K562 (cell line): Measurements from ENCODE around the gene ERC2. TPM values are rescaled to one million over a fixed set of nuclear protein-coding genes. Genes with fewer than 3 reads are reported as not detected.

Experiments
- ATAC-seq: fragments of 200-7000 bp; cut with Tn5 transposase; 3 replicates; pipeline ENCODE4 v1.9.1; 2020; ENCODE audit warnings: moderate library complexity
- BruUV-seq: library from RNA; stranded (reverse); fragments of 400-500 nt; replicated peaks from 2 replicates; lab custom pipeline; 2021; lab: Mats Ljungman, UMichigan
- CTCF ChIA-PET: fragments of 300-600 bp; formaldehyde crosslinking; extraction: SDS; loops from one replicate; lab custom pipeline; 2021; ENCODE audit warnings: low intra/inter-chr PET ratio; lab: Yijun Ruan, JAX
- POLR2A ChIA-PET: fragments of 300-600, 350-650 bp; sonication (Branson Sonifier 250); formaldehyde crosslinking; extraction: SDS; loops from one replicate; lab custom pipeline; 2021; ENCODE audit warnings: antibody characterized with exemption, inconsistent platforms; lab: Yijun Ruan, JAX
- DNase-seq, 4 experiments: peaks; one replicate each; pipeline versions ENCODE4 v3.0.0 to v3.0.0-alpha.2; 2011 to 2018; ENCODE audit warnings: low spot score in 3 of 4, mixed read lengths in 3 of 4; ENCODE audit errors: extremely low read depth in 1 of 4
- FAIRE-seq: peaks from 2 replicates; lab custom pipeline; 2011; peaks lifted over from hg19 to GRCh38; lab: Jason Lieb, UNC
- H2AFZ ChIP-seq: 2 replicates; pipeline ENCODE4 v1.6.0; 2011; ENCODE audit warnings: low read depth, low read length, control low read depth, inconsistent platforms
- H3K27ac ChIP-seq: fragments of 200-600 bp; 3 replicates; pipeline ENCODE4 v1.8.0; 2011; ENCODE audit warnings: low read depth, mild to moderate bottlenecking, control low read depth, inconsistent platforms, low read length, moderate library complexity, mixed read lengths; ENCODE audit errors: extremely low read depth
- H3K27me3 ChIP-seq, 2 experiments: fragments of 300-600 bp in 1 of 2; 2 replicates in 1 of 2; 3 replicates in 1 of 2; pipeline versions ENCODE4 v1.6.0 to v1.8.0; 2011; ENCODE audit warnings: inconsistent platforms in 2 of 2, low read length in 2 of 2, mild to moderate bottlenecking in 1 of 2, mixed read lengths in 1 of 2, moderate library complexity in 1 of 2; ENCODE audit not compliant: control insufficient read depth in 2 of 2, insufficient read depth in 2 of 2
- H3K36me3 ChIP-seq: fragments of 300-600 bp; 3 replicates; pipeline ENCODE4 v1.8.0; 2011; ENCODE audit warnings: mild to moderate bottlenecking, low read length, inconsistent platforms; ENCODE audit not compliant: control insufficient read depth, insufficient read depth
- H3K4me1 ChIP-seq, 2 experiments: fragments of 200-600 bp in 1 of 2; replicated peaks in 1 of 2; 2 replicates in 1 of 2; 3 replicates in 1 of 2; pipeline versions ENCODE4 v1.5.1 to v1.8.0; 2011; ENCODE audit warnings: inconsistent platforms in 2 of 2, low read length in 2 of 2, mild to moderate bottlenecking in 1 of 2, mixed read lengths in 1 of 2, moderate library complexity in 1 of 2; ENCODE audit not compliant: control insufficient read depth in 2 of 2, insufficient read depth in 2 of 2
- H3K4me2 ChIP-seq: 2 replicates; pipeline ENCODE4 v1.6.1; 2011; ENCODE audit warnings: low read length, control low read depth, inconsistent platforms, mixed read lengths; ENCODE audit not compliant: insufficient read depth
- H3K4me3 ChIP-seq: fragments of 200-600 bp; sonication (generic), shearing (Covaris generic); 2 replicates; pipeline ENCODE4 v1.5.1; 2016; ENCODE audit warnings: control low read depth, inconsistent platforms
- H3K79me2 ChIP-seq: fragments of 200-600 bp; 3 replicates; pipeline ENCODE4 v1.8.0; 2011; ENCODE audit warnings: low read length, inconsistent platforms; ENCODE audit not compliant: control insufficient read depth, insufficient read depth
- H3K9ac ChIP-seq, 2 experiments: 2 replicates each; pipeline versions ENCODE4 v1.6.0 to v1.6.1; 2011; ENCODE audit warnings: low read depth in 2 of 2, low read length in 2 of 2, control low read depth in 1 of 2, inconsistent platforms in 1 of 2, mild to moderate bottlenecking in 1 of 2, mixed read lengths in 1 of 2; ENCODE audit not compliant: insufficient read depth in 1 of 2
- H3K9me1 ChIP-seq: one replicate; pipeline ENCODE4 v1.6.0; 2011; ENCODE audit warnings: inconsistent platforms, mild to moderate bottlenecking, low read length, moderate library complexity; ENCODE audit not compliant: control insufficient read depth, insufficient read depth
- H3K9me3 ChIP-seq: replicated peaks from 2 replicates; pipeline ENCODE4 v1.5.1; 2011; ENCODE audit warnings: low read depth, low read length, inconsistent platforms; ENCODE audit not compliant: control insufficient read depth, insufficient read depth
- H4K20me1 ChIP-seq: replicated peaks from 2 replicates; pipeline ENCODE4 v1.6.1; 2011; ENCODE audit warnings: low read length, inconsistent platforms, mixed read lengths; ENCODE audit not compliant: control insufficient read depth, insufficient read depth
- CAMTA2 ChIP-seq: fragments of 250-450 bp; sonication (Bioruptor Pico); conservative IDR thresholded peaks from 2 replicates; pipeline ENCODE4 v1.5.1; 2022
- CEBPG ChIP-seq, 3 experiments: fragments of 200-800 bp in 1 of 3; sonication (Bioruptor generic) in 1 of 3; sonication (generic) in 1 of 3; formaldehyde crosslinking in 1 of 3; IDR thresholded peaks in 2 of 3; conservative IDR thresholded peaks in 1 of 3; 2 replicates each; pipeline versions ENCODE4 v1.6.1 to v1.8.0; 2016 to 2022; ENCODE audit warnings: missing compliant biosample characterization in 2 of 3, missing genetic modification characterization in 2 of 3, mild to moderate bottlenecking in 1 of 3, missing genetic modification reagents in 1 of 3
- FIP1L1 ChIP-seq: fragments of 200-400 bp; formaldehyde crosslinking; IDR thresholded peaks from 2 replicates; pipeline ENCODE4 v1.6.1; 2018; ENCODE audit warnings: mild to moderate bottlenecking, low read depth, low read length; ENCODE audit not compliant: poor library complexity, severe bottlenecking
- FOXA3 ChIP-seq, 2 experiments: fragments of 450-650 bp in 1 of 2; sonication (generic) in 1 of 2; formaldehyde crosslinking; IDR thresholded peaks in 1 of 2; conservative IDR thresholded peaks in 1 of 2; 2 replicates each; pipeline versions ENCODE4 v1.4.0 to v1.8.0; 2020 to 2022; ENCODE audit warnings: mild to moderate bottlenecking in 2 of 2, missing genetic modification reagents in 1 of 2
- KDM2B ChIP-seq: fragments of 250-450 bp; sonication (Bioruptor Pico); IDR thresholded peaks from 2 replicates; pipeline ENCODE4 v1.8.0; 2021; ENCODE audit warnings: mild to moderate bottlenecking, moderate library complexity
- MAFF ChIP-seq: IDR thresholded peaks from 2 replicates; pipeline ENCODE4 v1.6.1; 2012; ENCODE audit warnings: low read length, improper control_type of control experiment
- MTA1 ChIP-seq: fragments of 450-650 bp; IDR thresholded peaks from 2 replicates; pipeline ENCODE4 v1.6.1; 2017; ENCODE audit warnings: borderline replicate concordance
- TCF7 ChIP-seq: sonication (generic); IDR thresholded peaks from 2 replicates; pipeline ENCODE4 v1.6.1; 2016; ENCODE audit warnings: antibody characterized with exemption, borderline replicate concordance
- TGIF2 ChIP-seq: sonication (generic); formaldehyde crosslinking; IDR thresholded peaks from 2 replicates; pipeline ENCODE4 v1.8.1; 2022; ENCODE audit warnings: mild to moderate bottlenecking, missing genetic modification reagents, moderate library complexity
- ZNF282 ChIP-seq: sonication (generic); formaldehyde crosslinking; IDR thresholded peaks from 2 replicates; pipeline ENCODE4 v1.8.1; 2023; ENCODE audit warnings: missing genetic modification reagents
- ZNF444 ChIP-seq: fragments of 250-450 bp; sonication (Bioruptor Pico); IDR thresholded peaks from 2 replicates; pipeline ENCODE4 v1.4.0; 2020; ENCODE audit warnings: mild to moderate bottlenecking, moderate library complexity
- ZNF707 ChIP-seq: fragments of 250-450 bp; sonication (Bioruptor Pico); conservative IDR thresholded peaks from 2 replicates; pipeline ENCODE4 v1.8.0; 2022; ENCODE audit warnings: inconsistent platforms, mild to moderate bottlenecking, moderate library complexity
- WGBS: fragments of 100-300 bp; shearing (Covaris generic); methylation state at CpG from one replicate; pipeline ENCODE4 v1.1.6; 2016; ENCODE audit warnings: low coverage, mixed read lengths; ENCODE audit not compliant: insufficient coverage; ENCODE audit errors: missing lambda C conversion rate; 5-methylcytosine and 5-hydroxymethylcytosine counted together
- in situ Hi-C: fragments of 300-500 bp; cut with MboI; formaldehyde crosslinking; loops from 4 replicates; pipeline ENCODE4 v1.15.0; 2018; ENCODE audit warnings: inconsistent platforms, mixed read lengths
- intact Hi-C: fragments of 100-400 bp; cut with micrococcal nuclease; formaldehyde crosslinking; loops from 2 replicates; pipeline ENCODE4 v1.14.2; 2022
- polyA plus RNA-seq, 8 experiments: library from polyadenylated mRNA; depleted of rRNA in 4 of 8; stranded (reverse) in 5 of 8; unstranded in 3 of 8; fragments of >200 nt; fragmentation: Nextera tagmentation in 2 of 8; fragmentation: Illumina TruSeq in 1 of 8; extraction: Ambion mirVana in 2 of 8; extraction: Trizol in 1 of 8; gene quantifications; 2 replicates each; pipeline versions ENCODE4 v1.2.1 to v1.2.3, GENCODE V29; 2011 to 2014; ENCODE audit warnings: inconsistent platforms in 1 of 8, missing spikeins in 1 of 8
- total RNA-seq, 7 experiments: library from RNA; depleted of rRNA in 6 of 7; stranded (reverse); fragments of >200 nt in 6 of 7; fragmentation: Illumina TruSeq in 2 of 7; extraction: Trizol in 2 of 7; gene quantifications; 2 replicates each; pipeline versions ENCODE4 v1.2.1 to v1.2.3, GENCODE V29; 2011 to 2021; ENCODE audit warnings: low replicate concordance in 1 of 7
- TF ChIP-seq, protein P1 (sequence below): sonication (generic); formaldehyde crosslinking; IDR thresholded peaks from 2 replicates; pipeline ENCODE4 v1.9.0; 2022; ENCODE audit warnings: mild to moderate bottlenecking, missing genetic modification reagents
- TF ChIP-seq, protein P2 (sequence below): fragments of 250-450 bp; sonication (Bioruptor Pico); IDR thresholded peaks from 2 replicates; pipeline ENCODE4 v1.5.0; 2021

ERC2 gene
- total and polyA plus RNA-seq, 9 of the 15 experiments (the other 6 are each of a cell fraction or from before 2014, with no cell fraction given) = 0.04 to 0.18 (median 0.07) TPM; not detected in 2

DNA sequence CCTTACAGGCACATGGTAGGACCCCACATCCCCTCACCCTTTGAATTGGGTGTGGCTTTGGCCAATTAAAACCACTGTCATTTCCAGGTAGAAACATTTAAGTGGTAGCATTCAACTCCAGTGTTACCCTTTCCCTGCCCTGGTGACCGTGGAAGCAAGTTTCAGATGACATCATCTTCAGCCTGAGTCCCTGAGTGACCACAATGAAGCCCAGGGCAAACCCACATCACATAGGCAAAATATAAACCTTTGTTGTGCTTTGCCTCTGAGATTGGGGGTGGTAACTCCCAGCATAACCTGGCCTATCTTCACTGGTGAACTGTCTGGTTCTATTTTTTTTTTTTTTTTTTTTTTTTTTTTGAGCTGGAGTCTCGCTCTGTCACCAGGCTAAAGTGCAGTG lies 577.2 kb downstream of the ERC2 start:
- no peak for DNase-seq
- H3K9me3 ChIP-seq = no peaks in the 10 kb centered on the region
- WGBS = 0% methylated on average over 2 of the region's 2 CpGs
- no peak overlapping the region for H3K9ac ChIP-seq
- no peak for FAIRE-seq
- no peak for TF ChIP-seq ZNF282 (CRISPR knock-in tag)
- no peak for TF ChIP-seq KDM2B (CRISPR knock-in tag)
- TF ChIP-seq TCF7 = no peak
- TF ChIP-seq MAFF = no peak
- no peak for TF ChIP-seq FIP1L1
- no peak for TF ChIP-seq ZNF707
- no peak for TF ChIP-seq CEBPG (CRISPR knock-in tag; IDR thresholded peaks at IDR 0.05)
- TF ChIP-seq CEBPG (tag; conservative IDR thresholded peaks at IDR 0.05 in 1 of 2, IDR thresholded peaks at IDR 0.05 in 1 of 2) = no peak
- no peak for TF ChIP-seq FOXA3 (CRISPR knock-in tag; conservative IDR thresholded peaks at IDR 0.05 in 1 of 2, IDR thresholded peaks at IDR 0.05 in 1 of 2)
- no peak for TF ChIP-seq MTA1
- no peak for TF ChIP-seq TGIF2 (CRISPR knock-in tag)
- TF ChIP-seq, protein P1, sequence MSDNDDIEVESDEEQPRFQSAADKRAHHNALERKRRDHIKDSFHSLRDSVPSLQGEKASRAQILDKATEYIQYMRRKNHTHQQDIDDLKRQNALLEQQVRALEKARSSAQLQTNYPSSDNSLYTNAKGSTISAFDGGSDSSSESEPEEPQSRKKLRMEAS (CRISPR knock-in tag) = no peak
- TF ChIP-seq CAMTA2 (CRISPR knock-in tag) = no peak
- TF ChIP-seq, protein P2, sequence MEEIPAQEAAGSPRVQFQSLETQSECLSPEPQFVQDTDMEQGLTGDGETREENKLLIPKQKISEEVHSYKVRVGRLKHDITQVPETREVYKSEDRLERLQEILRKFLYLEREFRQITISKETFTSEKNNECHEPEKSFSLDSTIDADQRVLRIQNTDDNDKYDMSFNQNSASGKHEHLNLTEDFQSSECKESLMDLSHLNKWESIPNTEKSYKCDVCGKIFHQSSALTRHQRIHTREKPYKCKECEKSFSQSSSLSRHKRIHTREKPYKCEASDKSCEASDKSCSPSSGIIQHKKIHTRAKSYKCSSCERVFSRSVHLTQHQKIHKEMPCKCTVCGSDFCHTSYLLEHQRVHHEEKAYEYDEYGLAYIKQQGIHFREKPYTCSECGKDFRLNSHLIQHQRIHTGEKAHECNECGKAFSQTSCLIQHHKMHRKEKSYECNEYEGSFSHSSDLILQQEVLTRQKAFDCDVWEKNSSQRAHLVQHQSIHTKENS = no peak
- TF ChIP-seq ZNF444 (CRISPR knock-in tag) = no peak
- TF ChIP-seq, all 486 proteins: peak for 0
- no peaks in the 10 kb centered on the region for H4K20me1 ChIP-seq
- H3K4me1 ChIP-seq = no peaks in the 10 kb centered on the region
- POLR2A ChIA-PET = no interaction called here
- in situ Hi-C loops (no loop called here), intact Hi-C loops (no loop called here)
- H3K9me1 ChIP-seq = no peaks in the 10 kb centered on the region
- no peak for ATAC-seq
- no peaks in the 10 kb centered on the region for H3K27me3 ChIP-seq
- H2AFZ ChIP-seq = no peak overlapping the region
- no peak overlapping the region for H3K27ac ChIP-seq
- no peaks in the 10 kb centered on the region for H3K79me2 ChIP-seq
- H3K4me3 ChIP-seq = no peak overlapping the region
- no peaks in the 10 kb centered on the region for H3K36me3 ChIP-seq
- no TSS peak for BruUV-seq
- CTCF ChIA-PET = no interaction called here
- no peak overlapping the region for H3K4me2 ChIP-seq
